HG03139 (cell line): ENCODE measurements around the gene CRY1.
"Not testable (repeated sequence)": the region's sequence is repeated elsewhere in the genome, so short reads cannot be mapped to it uniquely, and the experiment has no call there.

Experiments used
- ATAC-seq: cut with Tn5 transposase; IDR thresholded peaks from one replicate; pipeline ENCODE4 v1.9.1; 2021; ENCODE audit not compliant: unreplicated experiment

The CRY1 gene

GRCh38 chr12:107073266-107073665 lies 20.1 kb downstream of the CRY1 start:
- ATAC-seq = not testable (repeated sequence)

GRCh38 chr12:107066691-107067090 lies 26.7 kb downstream of the CRY1 start:
- no peak for ATAC-seq

GRCh38 chr12:107064687-107065086 lies 28.7 kb downstream of the CRY1 start:
- ATAC-seq = no peak

GRCh38 chr12:107064243-107064642 lies 29.1 kb downstream of the CRY1 start:
- no peak for ATAC-seq

GRCh38 chr12:107058190-107058589 lies 35.2 kb downstream of the CRY1 start:
- ATAC-seq = no peak

GRCh38 chr12:107057071-107057834 lies 36.1 kb downstream of the CRY1 start:
- ATAC-seq = no peak

GRCh38 chr12:107053709-107054108 lies 39.6 kb downstream of the CRY1 start:
- no peak for ATAC-seq

GRCh38 chr12:107045186-107045585 lies 48.2 kb downstream of the CRY1 start:
- ATAC-seq = no peak

GRCh38 chr12:107042801-107043200 lies 50.5 kb downstream of the CRY1 start:
- no peak for ATAC-seq

- ATAC-seq = no peak
Measured at GRCh38 chr12:107035733-107036132, 57.6 kb downstream of the CRY1 start.

- no peak for ATAC-seq
Measured at GRCh38 chr12:107033758-107034739, 59.3 kb downstream of the CRY1 start.

- ATAC-seq = no peak
Measured at GRCh38 chr12:107032266-107032665, 61.1 kb downstream of the CRY1 start.

GRCh38 chr12:107031061-107031460 lies 62.3 kb downstream of the CRY1 start:
- ATAC-seq = no peak

GRCh38 chr12:107029081-107029480 lies 64.3 kb downstream of the CRY1 start:
- no peak for ATAC-seq

GRCh38 chr12:107027636-107028053 lies 65.7 kb downstream of the CRY1 start:
- ATAC-seq = no peak

- ATAC-seq = no peak
Measured at GRCh38 chr12:107026806-107027635, 66.3 kb downstream of the CRY1 start.

GRCh38 chr12:107026356-107026755 lies 67.0 kb downstream of the CRY1 start:
- not testable (repeated sequence) for ATAC-seq

- no peak for ATAC-seq
Measured at GRCh38 chr12:107025671-107026070, 67.7 kb downstream of the CRY1 start.

GRCh38 chr12:107019546-107019945 lies 73.8 kb downstream of the CRY1 start:
- ATAC-seq = no peak

GRCh38 chr12:107017042-107017441 lies 76.3 kb downstream of the CRY1 start:
- ATAC-seq = no peak

GRCh38 chr12:107014055-107014454 lies 79.3 kb downstream of the CRY1 start:
- ATAC-seq = no peak
